ENCODE data around the gene CD28. TPM values are rescaled to one million over a fixed set of nuclear protein-coding genes. Genes with fewer than 3 reads are reported as not detected.
A peak's percentile ranks its signal among the peaks of the same experiment; 100 is the strongest.

CD28 gene
- polyA plus RNA-seq, 2 of the 4 experiments (the other 2 are of a cell fraction), result not detected

DNA sequence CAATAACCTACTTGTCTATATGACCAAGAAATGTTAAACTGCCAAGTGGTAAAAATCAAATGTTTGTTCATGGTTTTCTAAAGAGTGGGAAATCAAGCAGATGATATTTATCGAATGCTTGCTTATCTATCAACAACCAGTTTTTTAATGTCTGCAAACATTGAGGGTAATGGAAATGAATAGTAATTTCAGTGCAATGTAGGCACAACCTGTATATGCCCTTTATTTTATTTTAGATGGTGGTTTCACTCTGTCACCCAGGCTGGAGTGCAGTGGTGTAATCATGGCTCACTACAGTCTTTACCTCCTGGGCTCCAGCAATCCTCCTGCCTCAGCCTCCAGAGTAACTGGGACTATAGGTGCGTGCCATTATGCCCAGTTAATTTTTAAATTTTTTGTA is 46.0 kb upstream of the CD28 start:
- ATAC-seq (no peak), DNase-seq (ENCODE audit: low read depth in 1 of 2, low spot score in 1 of 2) (no peak), FAIRE-seq (no peak)
- ChIA-PET POLR2A (no interaction called here), CTCF (interaction anchor here (0.6 to 0.9 kb wide), 2 partner anchors 155 to 1063 kb away, joined by 3 read pairs; no protein-coding TSS in a partner anchor)
- TF ChIP-seq JUN (IDR thresholded peaks at IDR 0.05), result no peak
- no peak for TF ChIP-seq RFX5 (IDR thresholded peaks at IDR 0.05)
- no peak for TF ChIP-seq NFE2L2 (conservative IDR thresholded peaks at IDR 0.05; ENCODE audit: low read length)
- TF ChIP-seq FOSB (CRISPR knock-in tag; IDR thresholded peaks at IDR 0.05), result no peak
- no peak for TF ChIP-seq RNF2 (IDR thresholded peaks at IDR 0.05; ENCODE audit: borderline replicate concordance, low read depth)
- TF ChIP-seq SMC3 (IDR thresholded peaks at IDR 0.05), result no peak
- no peak for TF ChIP-seq PHF8 (IDR thresholded peaks at IDR 0.05; ENCODE audit: borderline replicate concordance, low read depth)
- TF ChIP-seq CBX2 (IDR thresholded peaks at IDR 0.05; ENCODE audit: borderline replicate concordance, low read depth), result no peak
- TF ChIP-seq EP300 (IDR thresholded peaks at IDR 0.05), result no peak
- no peak for TF ChIP-seq JUNB (IDR thresholded peaks at IDR 0.05)
- TF ChIP-seq KDM1A (IDR thresholded peaks at IDR 0.05; ENCODE audit: low read depth), result no peak
- TF ChIP-seq GATA3 (IDR thresholded peaks at IDR 0.05; ENCODE audit: borderline replicate concordance), result no peak
- Histone ChIP-seq H3K9me3 (no peaks in the 10 kb centered on the region), H3K27ac (no peak overlapping the region), H3K4me3 (no peak overlapping the region), H3K4me2 (no peak overlapping the region), H3K4me1 (peaks cover 24% of the 10 kb centered on the region)
- WGBS (ENCODE audit: missing lambda C conversion rate), result 93% methylated on average over 2 of the region's 2 CpGs

- TF ChIP-seq MAX (IDR thresholded peaks at IDR 0.05), result no peak
- no peak for TF ChIP-seq E2F6 (IDR thresholded peaks at IDR 0.05; ENCODE audit: borderline replicate concordance, low read depth)
- TF ChIP-seq RNF2 (IDR thresholded peaks at IDR 0.05; ENCODE audit: borderline replicate concordance, low read depth), result no peak
- no peak for TF ChIP-seq KDM1A (IDR thresholded peaks at IDR 0.05; ENCODE audit: low read depth)
- no peak for TF ChIP-seq ZFP36 (IDR thresholded peaks at IDR 0.05; ENCODE audit: borderline replicate concordance, partially characterized antibody)
- no peak for TF ChIP-seq FOSB (CRISPR knock-in tag; IDR thresholded peaks at IDR 0.05)
- TF ChIP-seq, protein P1, sequence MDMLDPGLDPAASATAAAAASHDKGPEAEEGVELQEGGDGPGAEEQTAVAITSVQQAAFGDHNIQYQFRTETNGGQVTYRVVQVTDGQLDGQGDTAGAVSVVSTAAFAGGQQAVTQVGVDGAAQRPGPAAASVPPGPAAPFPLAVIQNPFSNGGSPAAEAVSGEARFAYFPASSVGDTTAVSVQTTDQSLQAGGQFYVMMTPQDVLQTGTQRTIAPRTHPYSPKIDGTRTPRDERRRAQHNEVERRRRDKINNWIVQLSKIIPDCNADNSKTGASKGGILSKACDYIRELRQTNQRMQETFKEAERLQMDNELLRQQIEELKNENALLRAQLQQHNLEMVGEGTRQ (IDR thresholded peaks at IDR 0.05), result no peak
- no peak for TF ChIP-seq CHD2 (IDR thresholded peaks at IDR 0.05; ENCODE audit: low read length, partially characterized antibody)
- no peak for TF ChIP-seq KDM5A (IDR thresholded peaks at IDR 0.05)
- TF ChIP-seq MAFK (IDR thresholded peaks at IDR 0.05; ENCODE audit: partially characterized antibody), result no peak
- TF ChIP-seq HOXA7 (CRISPR knock-in tag; IDR thresholded peaks at IDR 0.05), result no peak
- TF ChIP-seq JUN (IDR thresholded peaks at IDR 0.05), result no peak
- no peak for TF ChIP-seq CHD4 (IDR thresholded peaks at IDR 0.05; ENCODE audit: borderline replicate concordance)
- TF ChIP-seq HOXB13 (CRISPR knock-in tag; IDR thresholded peaks at IDR 0.05; ENCODE audit: low read depth), result no peak
- TF ChIP-seq ZNF302 (CRISPR knock-in tag; IDR thresholded peaks at IDR 0.05), result no peak
- TF ChIP-seq MYC (IDR thresholded peaks at IDR 0.05; ENCODE audit: borderline replicate concordance, low read length), result no peak
- POLR2A ChIA-PET, result no interaction called here
- ATAC-seq, result no peak
- H3K4me2 ChIP-seq, result no peak overlapping the region
- no peak for FAIRE-seq
- CTCF ChIA-PET, result no interaction called here
- no peak for DNase-seq (ENCODE audit: low read depth in 1 of 2, low spot score in 1 of 2)
- peaks cover 18% of the 10 kb centered on the region for H3K4me1 ChIP-seq
- no peaks in the 10 kb centered on the region for H3K9me3 ChIP-seq
- no peak overlapping the region for H3K4me3 ChIP-seq
- 66% methylated on average over 3 of the region's 3 CpGs for WGBS (ENCODE audit: missing lambda C conversion rate)
- H3K27ac ChIP-seq, result no peak overlapping the region
Measured at GRCh38 chr2:203661279-203661908, 45.0 kb upstream of the CD28 start.

- Histone ChIP-seq H3K4me2 (peak overlapping the region; percentile 7; the same call in 2 of the 3 replicates), H3K27ac (no peak overlapping the region), H3K4me3 (no peak overlapping the region), H3K9me3 (no peaks in the 10 kb centered on the region), H3K4me1 (peaks cover 10% of the 10 kb centered on the region)
- ATAC-seq (no peak), FAIRE-seq (no peak), DNase-seq (ENCODE audit: low read depth in 1 of 2, low spot score in 1 of 2) (no peak)
- ChIA-PET POLR2A (no interaction called here), CTCF (no interaction called here)
- WGBS (ENCODE audit: missing lambda C conversion rate), result 0% methylated on average over 1 of the region's 1 CpG
- no peak for TF ChIP-seq MAFK (IDR thresholded peaks at IDR 0.05; ENCODE audit: partially characterized antibody)
- no peak for TF ChIP-seq ZC3H11A (IDR thresholded peaks at IDR 0.05)
- TF ChIP-seq REST (IDR thresholded peaks at IDR 0.05), result no peak
- TF ChIP-seq POLR2A (IDR thresholded peaks at IDR 0.05; ENCODE audit: low read length), result no peak
- TF ChIP-seq ZFP36 (IDR thresholded peaks at IDR 0.05; ENCODE audit: borderline replicate concordance, partially characterized antibody), result no peak
- no peak for TF ChIP-seq ZNF302 (CRISPR knock-in tag; IDR thresholded peaks at IDR 0.05)
- no peak for TF ChIP-seq NFE2L2 (conservative IDR thresholded peaks at IDR 0.05; ENCODE audit: low read length)
- no peak for TF ChIP-seq SREBF2 (IDR thresholded peaks at IDR 0.05)
- no peak for TF ChIP-seq CBX2 (IDR thresholded peaks at IDR 0.05; ENCODE audit: borderline replicate concordance, low read depth)
- no peak for TF ChIP-seq HOXB5 (CRISPR knock-in tag; IDR thresholded peaks at IDR 0.05)
- TF ChIP-seq E2F6 (IDR thresholded peaks at IDR 0.05; ENCODE audit: borderline replicate concordance, low read depth), result no peak
- TF ChIP-seq FOXS1 (CRISPR knock-in tag; IDR thresholded peaks at IDR 0.05), result no peak
Measured at GRCh38 chr2:203662487-203662886, 44.0 kb upstream of the CD28 start.
